CD4-positive, alpha-beta T cell (primary cell): Measurements from ENCODE around the gene PNPLA1. TPM values are rescaled to one million over a fixed set of nuclear protein-coding genes. Genes with fewer than 3 reads are reported as not detected.

Source experiments
- ATAC-seq: fragments of 200-7000 bp; cut with Tn5 transposase; one replicate; pipeline ENCODE4 v1.10.0; 2022; ENCODE audit warnings: mild to moderate bottlenecking; ENCODE audit not compliant: poor library complexity
- CTCF ChIA-PET: fragments of 350-600 bp; sonication (Branson Sonifier 250); formaldehyde crosslinking; loops from one replicate; lab custom pipeline; 2021; ENCODE audit warnings: antibody characterized with exemption, inconsistent platforms; lab: Charles Lee
- POLR2A ChIA-PET: fragments of 350-600 bp; sonication (Branson Sonifier 250); formaldehyde crosslinking; loops from one replicate; lab custom pipeline; 2021; ENCODE audit warnings: antibody characterized with exemption, inconsistent platforms; lab: Charles Lee
- DNase-seq, 14 experiments: peaks; one replicate each; pipeline ENCODE4 v3.0.0-alpha.2; 2013 to 2020; ENCODE audit warnings: mixed read lengths in 2 of 14
- H3K27ac ChIP-seq, 2 donors: one replicate each; pipeline versions ENCODE4 v1.5.1 to v1.7.0; 2013; ENCODE audit warnings: low read length in 2 of 2, low read depth in 1 of 2, mild to moderate bottlenecking in 1 of 2
- H3K27me3 ChIP-seq, 2 experiments: 1 replicate in 1 of 2; 2 replicates in 1 of 2; pipeline versions ENCODE4 v1.6.1 to v1.7.0; 2013; ENCODE audit warnings: low read length in 2 of 2, control low read depth in 1 of 2, mild to moderate bottlenecking in 1 of 2, moderate library complexity in 1 of 2; ENCODE audit not compliant: insufficient read depth in 2 of 2, control insufficient read depth in 1 of 2
- H3K36me3 ChIP-seq: one replicate; pipeline ENCODE4 v1.6.1; 2013; ENCODE audit warnings: low read length, control low read depth; ENCODE audit not compliant: insufficient read depth
- H3K4me1 ChIP-seq: one replicate; pipeline ENCODE4 v1.6.1; 2013; ENCODE audit warnings: low read length, control low read depth; ENCODE audit not compliant: insufficient read depth
- H3K4me3 ChIP-seq: one replicate; pipeline ENCODE4 v1.5.1; 2013; ENCODE audit warnings: mild to moderate bottlenecking, low read length, moderate library complexity
- H3K9me3 ChIP-seq, 2 experiments: 1 replicate in 1 of 2; 2 replicates in 1 of 2; pipeline versions ENCODE4 v1.6.1 to v1.7.0; 2013; ENCODE audit warnings: low read length in 2 of 2, mild to moderate bottlenecking in 2 of 2, control low read depth in 1 of 2, moderate library complexity in 1 of 2; ENCODE audit not compliant: control insufficient read depth in 1 of 2, insufficient read depth in 1 of 2
- H3K27ac Mint-ChIP-seq: one replicate; pipeline ENCODE4 v1.8.0; 2020; ENCODE audit warnings: mixed read lengths
- H3K27me3 Mint-ChIP-seq: one replicate; pipeline ENCODE4 v1.8.0; 2021; ENCODE audit warnings: mixed read lengths
- H3K36me3 Mint-ChIP-seq: one replicate; pipeline ENCODE4 v1.8.0; 2021; ENCODE audit warnings: low read depth, mixed read lengths
- H3K4me1 Mint-ChIP-seq: one replicate; pipeline ENCODE4 v1.8.0; 2021; ENCODE audit warnings: low read depth, mixed read lengths
- H3K4me3 Mint-ChIP-seq: one replicate; pipeline ENCODE4 v1.8.0; 2020; ENCODE audit warnings: mild to moderate bottlenecking, mixed read lengths
- H3K9me3 Mint-ChIP-seq: one replicate; pipeline ENCODE4 v1.8.0; 2020; ENCODE audit warnings: mixed read lengths
- intact Hi-C, 2 experiments: fragments of 100-400 bp; cut with DNase I in 1 of 2; cut with micrococcal nuclease in 1 of 2; formaldehyde crosslinking; loops; one replicate each; pipeline versions ENCODE4 v1.15.1 to v1.9.0; 2023 to 2025; cut with DNase I, micrococcal nuclease
- total RNA-seq, 174 experiments: library from RNA in 2 of 174; stranded (reverse) in 2 of 174; gene quantifications; one replicate each; pipeline ENCODE4 v1.2.3 and lab custom pipeline; 2021 to 2026
- TF ChIP-seq, protein P1 (sequence below): fragments of 200-600 bp; IDR thresholded peaks from one replicate; pipeline ENCODE4 v1.8.0; 2022; ENCODE audit warnings: antibody characterized with exemption, mild to moderate bottlenecking

PNPLA1 gene
- total RNA-seq, 2 experiments from 2014 or later = 0.17 TPM; not detected in 1

- H3K9me3 Mint-ChIP-seq = no peaks in the 10 kb centered on the region
- DNase-seq (no peak), ATAC-seq (no peak)
- intact Hi-C loops = no loop called here
- Histone ChIP-seq H3K36me3 (no peaks in the 10 kb centered on the region), H3K4me1 (no peaks in the 10 kb centered on the region), H3K4me3 (no peak overlapping the region), H3K27ac (no peak overlapping the region), H3K9me3 (no peaks in the 10 kb centered on the region), H3K27me3 (no peaks in the 10 kb centered on the region)
- ChIA-PET CTCF (interaction anchor here (1.0 kb wide), 1 partner anchor 16 kb away, joined by 3 read pairs; no protein-coding TSS in a partner anchor), POLR2A (no interaction called here)
- H3K4me1 Mint-ChIP-seq = no peaks in the 10 kb centered on the region
- no peak overlapping the region for H3K27ac Mint-ChIP-seq
- H3K36me3 Mint-ChIP-seq = no peaks in the 10 kb centered on the region
- no peak overlapping the region for H3K4me3 Mint-ChIP-seq
- no peaks in the 10 kb centered on the region for H3K27me3 Mint-ChIP-seq
- TF ChIP-seq, protein P1, sequence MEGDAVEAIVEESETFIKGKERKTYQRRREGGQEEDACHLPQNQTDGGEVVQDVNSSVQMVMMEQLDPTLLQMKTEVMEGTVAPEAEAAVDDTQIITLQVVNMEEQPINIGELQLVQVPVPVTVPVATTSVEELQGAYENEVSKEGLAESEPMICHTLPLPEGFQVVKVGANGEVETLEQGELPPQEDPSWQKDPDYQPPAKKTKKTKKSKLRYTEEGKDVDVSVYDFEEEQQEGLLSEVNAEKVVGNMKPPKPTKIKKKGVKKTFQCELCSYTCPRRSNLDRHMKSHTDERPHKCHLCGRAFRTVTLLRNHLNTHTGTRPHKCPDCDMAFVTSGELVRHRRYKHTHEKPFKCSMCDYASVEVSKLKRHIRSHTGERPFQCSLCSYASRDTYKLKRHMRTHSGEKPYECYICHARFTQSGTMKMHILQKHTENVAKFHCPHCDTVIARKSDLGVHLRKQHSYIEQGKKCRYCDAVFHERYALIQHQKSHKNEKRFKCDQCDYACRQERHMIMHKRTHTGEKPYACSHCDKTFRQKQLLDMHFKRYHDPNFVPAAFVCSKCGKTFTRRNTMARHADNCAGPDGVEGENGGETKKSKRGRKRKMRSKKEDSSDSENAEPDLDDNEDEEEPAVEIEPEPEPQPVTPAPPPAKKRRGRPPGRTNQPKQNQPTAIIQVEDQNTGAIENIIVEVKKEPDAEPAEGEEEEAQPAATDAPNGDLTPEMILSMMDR = no peak
Observed at GRCh38 chr6:36324715-36325114, 54.9 kb downstream of the PNPLA1 start.

DNA sequence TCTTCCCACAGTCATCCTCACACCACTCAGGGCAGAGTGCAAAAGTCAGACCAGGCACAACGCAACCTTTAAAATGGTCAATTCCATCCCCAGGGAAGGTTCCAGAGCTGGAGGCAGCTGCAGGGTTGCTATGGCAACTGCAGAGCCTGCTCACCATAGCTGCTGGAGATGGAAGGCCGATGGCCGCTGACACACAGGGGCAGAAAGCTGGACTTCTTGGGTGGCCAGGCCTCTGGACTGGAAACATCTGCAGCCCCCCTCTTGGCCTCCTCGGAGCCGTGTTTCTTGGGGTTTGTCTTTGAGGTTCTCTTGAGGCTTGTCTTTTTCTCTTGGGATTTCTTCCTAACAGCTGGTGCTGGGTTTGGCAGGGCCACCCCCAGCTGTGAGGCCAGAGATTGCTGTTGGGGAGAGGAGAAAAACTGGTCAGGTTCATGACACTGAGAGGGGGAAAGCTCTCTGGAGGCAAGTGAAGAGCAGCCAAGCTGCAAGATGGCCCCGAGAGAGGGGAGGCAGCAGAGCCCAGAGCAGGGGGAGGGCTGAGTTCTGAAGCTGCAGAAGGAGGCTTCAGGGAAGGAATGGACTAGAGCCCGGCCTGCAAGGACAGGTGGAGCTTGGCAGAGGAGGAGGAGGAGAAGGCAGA is 56.6 kb downstream of the PNPLA1 start:
- Histone ChIP-seq H3K27ac (no peak overlapping the region), H3K36me3 (no peaks in the 10 kb centered on the region), H3K9me3 (no peaks in the 10 kb centered on the region), H3K27me3 (no peaks in the 10 kb centered on the region), H3K4me1 (no peaks in the 10 kb centered on the region), H3K4me3 (no peak overlapping the region)
- ChIA-PET POLR2A (no interaction called here), CTCF (interaction anchor here (2.3 kb wide), 1 partner anchor 24 kb away, joined by 8 read pairs; no protein-coding TSS in a partner anchor)
- no peaks in the 10 kb centered on the region for H3K27me3 Mint-ChIP-seq
- no peak for ATAC-seq
- H3K27ac Mint-ChIP-seq = no peak overlapping the region
- intact Hi-C loops = no loop called here
- no peak for DNase-seq
- H3K4me1 Mint-ChIP-seq = no peaks in the 10 kb centered on the region
- H3K4me3 Mint-ChIP-seq = no peak overlapping the region
- H3K9me3 Mint-ChIP-seq = no peaks in the 10 kb centered on the region
- no peaks in the 10 kb centered on the region for H3K36me3 Mint-ChIP-seq
- TF ChIP-seq, protein P1 = no peak

DNA sequence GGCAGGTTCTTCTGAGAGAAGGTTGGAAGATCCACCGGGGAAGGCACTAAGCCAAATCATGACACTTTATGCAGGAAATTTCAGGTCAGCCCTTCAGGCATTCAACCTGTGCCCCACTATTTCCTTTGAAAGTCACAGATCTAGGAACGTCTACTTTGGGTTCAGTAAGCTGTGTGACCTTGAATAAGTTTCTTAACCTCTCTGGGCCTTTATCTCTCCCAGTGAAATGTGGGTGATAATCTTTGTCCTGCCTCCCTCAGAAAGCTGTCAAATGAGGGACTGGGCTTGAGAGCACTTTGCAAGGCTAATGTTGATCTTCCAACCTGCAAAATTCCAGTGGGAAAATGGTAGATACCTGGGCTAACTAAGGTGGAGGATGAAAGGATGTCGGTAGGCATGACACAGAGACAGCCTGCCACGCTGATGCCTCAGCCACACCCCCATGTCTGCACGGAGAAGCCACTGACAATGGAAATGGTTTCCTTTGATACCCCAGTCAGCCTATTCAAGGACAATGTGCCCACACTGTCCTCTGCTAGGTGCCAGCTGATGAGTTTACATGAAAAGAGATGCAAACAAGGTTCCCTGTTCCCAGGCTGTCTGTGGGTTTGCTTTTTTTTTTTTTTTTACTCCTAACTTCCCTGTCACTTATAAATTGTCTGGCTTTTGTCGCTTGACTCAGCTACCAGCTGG is 57.5 kb downstream of the PNPLA1 start:
- Mint-ChIP-seq H3K27ac (no peak overlapping the region), H3K36me3 (no peaks in the 10 kb centered on the region), H3K4me3 (no peak overlapping the region), H3K4me1 (no peaks in the 10 kb centered on the region), H3K9me3 (no peaks in the 10 kb centered on the region), H3K27me3 (no peaks in the 10 kb centered on the region)
- Histone ChIP-seq H3K9me3 (no peaks in the 10 kb centered on the region), H3K27me3 (no peaks in the 10 kb centered on the region), H3K4me3 (no peak overlapping the region), H3K27ac (no peak overlapping the region), H3K4me1 (no peaks in the 10 kb centered on the region), H3K36me3 (no peaks in the 10 kb centered on the region)
- intact Hi-C loops = no loop called here
- ChIA-PET POLR2A (interaction anchor here (0.6 kb wide), 1 partner anchor 99 kb away, joined by 3 read pairs; no protein-coding TSS in a partner anchor), CTCF (interaction anchor here (0.7 to 2.3 kb wide), 2 partner anchors 13 to 25 kb away, joined by 3 to 8 read pairs; no protein-coding TSS in a partner anchor)
- TF ChIP-seq, protein P1 = no peak
- DNase-seq (no peak), ATAC-seq (no peak)
